ENCODE data around the gene SERPIND1.

The SERPIND1 gene

GRCh38 chr22:20776624-20777405, 2.9 kb downstream of the SERPIND1 start:
- no peak for DNase-seq

GRCh38 chr22:20777420-20778177, 3.7 kb downstream of the SERPIND1 start:
- DNase-seq: peak; percentile 31 to 63 (median 52)

GRCh38 chr22:20779014-20779817, 5.3 kb downstream of the SERPIND1 start:
- DNase-seq: no peak

GRCh38 chr22:20779818-20780158, 5.9 kb downstream of the SERPIND1 start:
- no peak for DNase-seq

- peak; percentile 71 to 78 (median 72) for DNase-seq
Observed at GRCh38 chr22:20781272-20781990, 7.5 kb downstream of the SERPIND1 start.

- DNase-seq: no peak
Observed at GRCh38 chr22:20782083-20782482, 8.2 kb downstream of the SERPIND1 start.

GRCh38 chr22:20782596-20783299, 8.8 kb downstream of the SERPIND1 start:
- DNase-seq: peak in 1 of 3 donors; percentile 23

GRCh38 chr22:20783300-20783673, 9.4 kb downstream of the SERPIND1 start:
- no peak for DNase-seq

- DNase-seq: peak; percentile 67 to 73 (median 70)
Observed at GRCh38 chr22:20783844-20784723, 10.2 kb downstream of the SERPIND1 start.

- no peak for DNase-seq
Observed at GRCh38 chr22:20785415-20785814, 11.5 kb downstream of the SERPIND1 start.

GRCh38 chr22:20786048-20786447, 12.1 kb downstream of the SERPIND1 start:
- no peak for DNase-seq

GRCh38 chr22:20786536-20786979, 12.6 kb downstream of the SERPIND1 start:
- DNase-seq: no peak

GRCh38 chr22:20787223-20787622, 13.3 kb downstream of the SERPIND1 start:
- DNase-seq: no peak

- DNase-seq: no peak
Observed at GRCh38 chr22:20787746-20788626, 14.1 kb downstream of the SERPIND1 start.

- no peak for DNase-seq
Observed at GRCh38 chr22:20788627-20789344, 14.9 kb downstream of the SERPIND1 start.

GRCh38 chr22:20792221-20792965, 18.5 kb downstream of the SERPIND1 start:
- no peak for DNase-seq

GRCh38 chr22:20792966-20793728, 19.2 kb downstream of the SERPIND1 start:
- DNase-seq: no peak
